Measurements from ENCODE around the gene CTR9. TPM values are rescaled to one million over a fixed set of nuclear protein-coding genes. Genes with fewer than 3 reads are reported as not detected.

The CTR9 gene
- total RNA-seq, 1 donor from 2014 or later: 3.1 TPM

DNA sequence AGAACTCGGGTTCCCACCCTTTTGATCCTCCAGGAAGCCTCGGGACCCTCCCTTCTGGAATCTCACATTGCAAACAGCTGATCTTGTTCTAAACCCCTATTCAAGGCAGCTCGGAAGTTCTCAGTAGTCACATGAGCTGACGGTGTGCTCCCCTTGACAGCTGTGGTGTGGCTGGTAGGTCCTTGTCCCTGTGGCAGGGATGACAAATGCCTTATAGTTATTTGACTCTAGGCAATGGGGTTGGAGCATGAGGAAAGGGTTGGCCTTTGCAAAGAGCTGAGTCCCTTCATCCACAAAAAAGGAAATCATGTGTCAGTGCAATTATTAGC lies 34.1 kb downstream of the CTR9 start:
- no peaks in the 10 kb centered on the region for H3K9me3 ChIP-seq
- TF ChIP-seq, protein P1, sequence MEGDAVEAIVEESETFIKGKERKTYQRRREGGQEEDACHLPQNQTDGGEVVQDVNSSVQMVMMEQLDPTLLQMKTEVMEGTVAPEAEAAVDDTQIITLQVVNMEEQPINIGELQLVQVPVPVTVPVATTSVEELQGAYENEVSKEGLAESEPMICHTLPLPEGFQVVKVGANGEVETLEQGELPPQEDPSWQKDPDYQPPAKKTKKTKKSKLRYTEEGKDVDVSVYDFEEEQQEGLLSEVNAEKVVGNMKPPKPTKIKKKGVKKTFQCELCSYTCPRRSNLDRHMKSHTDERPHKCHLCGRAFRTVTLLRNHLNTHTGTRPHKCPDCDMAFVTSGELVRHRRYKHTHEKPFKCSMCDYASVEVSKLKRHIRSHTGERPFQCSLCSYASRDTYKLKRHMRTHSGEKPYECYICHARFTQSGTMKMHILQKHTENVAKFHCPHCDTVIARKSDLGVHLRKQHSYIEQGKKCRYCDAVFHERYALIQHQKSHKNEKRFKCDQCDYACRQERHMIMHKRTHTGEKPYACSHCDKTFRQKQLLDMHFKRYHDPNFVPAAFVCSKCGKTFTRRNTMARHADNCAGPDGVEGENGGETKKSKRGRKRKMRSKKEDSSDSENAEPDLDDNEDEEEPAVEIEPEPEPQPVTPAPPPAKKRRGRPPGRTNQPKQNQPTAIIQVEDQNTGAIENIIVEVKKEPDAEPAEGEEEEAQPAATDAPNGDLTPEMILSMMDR (IDR thresholded peaks at IDR 0.05): no peak
- no peak overlapping the region for H3K4me3 ChIP-seq
- intact Hi-C loops (cut with DNase I): no loop called here
- H3K4me1 ChIP-seq: no peaks in the 10 kb centered on the region
- peaks cover 0 to under 1% of the 10 kb centered on the region in 2 donors for H3K36me3 ChIP-seq
- no peaks in the 10 kb centered on the region for H3K27me3 ChIP-seq
- no peak for DNase-seq (ENCODE audit: low spot score in 2 of 2)
- no peak overlapping the region for H3K27ac ChIP-seq

DNA sequence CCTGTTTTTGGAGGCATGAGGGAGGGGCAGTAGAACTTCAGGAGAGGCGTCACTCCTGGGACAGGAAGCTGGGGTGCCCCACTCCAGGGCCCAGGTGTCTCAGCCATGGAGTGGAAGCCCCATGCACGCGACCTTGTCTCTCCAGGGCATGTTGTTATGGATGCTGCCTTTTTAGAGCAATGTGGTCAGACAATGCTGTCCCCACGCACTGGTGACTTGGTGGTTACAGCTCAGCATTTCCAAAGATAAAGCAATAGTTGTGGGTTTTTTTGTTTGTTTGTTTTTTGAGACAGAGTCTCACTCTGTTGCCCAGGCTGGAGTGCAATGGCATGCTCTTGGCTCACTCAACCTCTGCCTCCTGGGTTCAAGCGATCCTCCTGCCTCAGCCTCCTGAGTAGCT lies 35.4 kb downstream of the CTR9 start:
- DNase-seq (ENCODE audit: low spot score in 2 of 2): no peak
- no peaks in the 10 kb centered on the region for H3K27me3 ChIP-seq
- intact Hi-C loops (cut with DNase I): no loop called here
- H3K36me3 ChIP-seq: no peaks in the 10 kb centered on the region
- no peaks in the 10 kb centered on the region for H3K9me3 ChIP-seq
- TF ChIP-seq, protein P1 (IDR thresholded peaks at IDR 0.05): no peak
- no peak overlapping the region for H3K4me3 ChIP-seq
- no peak overlapping the region for H3K27ac ChIP-seq
- H3K4me1 ChIP-seq: no peaks in the 10 kb centered on the region

DNA sequence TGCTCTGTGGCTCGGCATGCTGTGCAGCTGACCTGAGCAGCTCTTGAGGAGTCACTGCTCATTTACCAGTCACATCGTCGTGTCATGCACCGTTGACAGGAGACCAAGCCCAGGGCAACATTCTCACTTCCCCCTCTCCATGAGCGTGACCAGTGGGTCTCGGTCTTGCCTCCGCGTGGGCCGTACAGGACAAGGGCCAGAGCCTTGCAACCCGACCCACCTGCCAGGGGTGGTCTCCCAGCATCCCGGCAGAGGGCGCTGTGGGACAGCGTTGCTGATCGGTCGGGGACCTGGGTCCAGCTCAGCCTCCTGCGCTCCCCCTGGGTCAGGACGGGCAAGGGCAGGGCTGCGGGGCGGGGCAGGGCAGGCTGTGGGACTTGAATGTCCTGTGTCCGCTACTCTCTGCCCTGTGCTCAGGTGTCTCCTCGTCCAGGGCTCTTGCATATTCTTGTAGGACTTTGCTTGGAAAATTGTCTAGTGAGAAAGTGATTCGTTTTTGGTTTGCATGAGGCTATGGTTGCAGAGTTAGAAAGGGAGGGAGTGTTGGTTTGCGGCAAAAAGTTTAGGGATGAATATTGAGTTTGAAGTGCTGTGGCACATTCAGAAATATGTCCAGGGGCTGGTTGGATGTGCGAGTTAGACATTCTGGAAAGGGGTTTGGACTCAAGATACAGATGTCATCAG lies 41.5 kb downstream of the CTR9 start:
- TF ChIP-seq, protein P1 (IDR thresholded peaks at IDR 0.05): peak; percentile 93 to 96 (median 96)
- no peaks in the 10 kb centered on the region for H3K27me3 ChIP-seq
- no peaks in the 10 kb centered on the region for H3K9me3 ChIP-seq
- DNase-seq (ENCODE audit: low spot score in 2 of 2): peak; percentile 36 to 92
- H3K4me1 ChIP-seq: peaks cover 0 to 7% of the 10 kb centered on the region in 2 donors
- H3K27ac ChIP-seq: no peak overlapping the region
- intact Hi-C loops (cut with DNase I): loop anchor here (1.0 to 5.0 kb wide), 3 partner anchors 140 to 995 kb away; no protein-coding TSS in a partner anchor
- H3K36me3 ChIP-seq: peaks cover 14 to 15% of the 10 kb centered on the region in 2 donors
- peak overlapping the region in 1 of 2 donors; percentile 10 for H3K4me3 ChIP-seq

DNA sequence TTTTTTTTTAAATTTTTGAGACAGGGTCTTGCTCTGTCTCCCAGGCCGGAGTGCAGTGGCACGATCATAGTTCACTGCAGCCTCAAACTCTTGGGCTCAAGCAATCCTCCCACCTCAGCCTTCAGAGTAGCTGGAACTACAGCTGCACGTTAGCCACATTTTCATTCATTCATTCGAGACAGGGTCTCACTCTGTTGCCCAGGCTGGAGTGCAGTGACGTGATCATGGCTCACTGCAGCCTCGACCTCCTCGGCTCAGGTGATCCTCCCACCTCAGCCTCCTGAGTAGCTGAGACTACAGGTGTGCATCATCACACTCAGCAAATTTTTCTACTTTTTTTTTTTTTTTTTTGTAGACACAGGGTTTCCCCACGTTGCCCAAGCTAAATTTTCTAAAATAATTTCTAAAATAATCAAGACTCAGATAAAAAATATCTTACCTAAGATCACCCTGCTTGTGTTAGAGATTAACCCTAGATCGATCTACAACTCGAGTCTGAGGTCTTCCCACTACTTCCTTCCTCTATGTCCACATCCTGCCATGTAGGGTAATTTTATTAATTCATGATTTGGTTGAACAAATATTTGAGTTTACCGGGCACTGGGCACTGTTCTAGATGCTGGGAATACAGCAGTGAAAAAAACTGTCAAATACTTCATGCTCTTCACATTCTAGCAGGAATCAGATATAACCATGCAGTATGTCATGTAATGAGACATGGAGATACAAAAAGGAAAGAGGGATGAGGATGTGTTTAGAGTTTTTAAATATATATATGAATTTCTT lies 42.6 kb downstream of the CTR9 start:
- DNase-seq (ENCODE audit: low spot score in 2 of 2): no peak
- peaks cover 25 to 26% of the 10 kb centered on the region in 2 donors for H3K36me3 ChIP-seq

DNA sequence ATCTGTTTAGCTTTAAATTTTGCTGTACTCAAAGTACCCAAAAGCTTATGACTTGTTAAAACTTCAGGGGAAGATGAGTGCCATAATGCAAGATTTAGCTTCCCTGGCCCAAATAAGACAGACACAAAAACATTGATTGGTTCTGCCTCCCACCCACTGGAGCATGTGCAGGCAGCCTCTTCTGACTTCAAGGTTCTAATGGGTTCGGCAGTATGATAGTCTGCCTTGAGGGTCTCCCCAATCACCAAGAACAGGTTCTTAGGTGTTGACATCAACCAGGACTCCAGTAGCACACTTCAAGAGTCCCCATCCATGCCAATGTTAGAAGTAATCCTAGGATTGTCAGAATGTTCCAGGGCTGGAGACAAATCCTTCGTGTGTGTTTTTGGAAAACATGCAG lies 45.1 kb downstream of the CTR9 start:
- Histone ChIP-seq H3K4me1 (peaks cover 0 to 10% of the 10 kb centered on the region in 2 donors), H3K36me3 (peaks cover 50 to 51% of the 10 kb centered on the region in 2 donors)

More for the DNA sequence above, 42.6 kb downstream of the CTR9 start:
- no peaks in the 10 kb centered on the region for H3K27me3 ChIP-seq
- intact Hi-C loops (cut with DNase I): loop anchor here (5.0 kb wide), 2 partner anchors 139 to 994 kb away; no protein-coding TSS in a partner anchor
- H3K27ac ChIP-seq: no peak overlapping the region
- H3K4me1 ChIP-seq: peaks cover 0 to 7% of the 10 kb centered on the region in 2 donors
- TF ChIP-seq, protein P1 (IDR thresholded peaks at IDR 0.05): no peak
- H3K9me3 ChIP-seq: no peaks in the 10 kb centered on the region
- H3K4me3 ChIP-seq: no peak overlapping the region

More for the DNA sequence above, 45.1 kb downstream of the CTR9 start:
- intact Hi-C loops (cut with DNase I): no loop called here
- DNase-seq (ENCODE audit: low spot score in 2 of 2): no peak
- Histone ChIP-seq H3K4me3 (no peak overlapping the region), H3K27me3 (no peaks in the 10 kb centered on the region), H3K9me3 (no peaks in the 10 kb centered on the region), H3K27ac (no peak overlapping the region)
- TF ChIP-seq, protein P1 (IDR thresholded peaks at IDR 0.05): no peak

Measured in ascending aorta (tissue), 2 donors.